ENCODE results near the gene CD81.

DNA sequence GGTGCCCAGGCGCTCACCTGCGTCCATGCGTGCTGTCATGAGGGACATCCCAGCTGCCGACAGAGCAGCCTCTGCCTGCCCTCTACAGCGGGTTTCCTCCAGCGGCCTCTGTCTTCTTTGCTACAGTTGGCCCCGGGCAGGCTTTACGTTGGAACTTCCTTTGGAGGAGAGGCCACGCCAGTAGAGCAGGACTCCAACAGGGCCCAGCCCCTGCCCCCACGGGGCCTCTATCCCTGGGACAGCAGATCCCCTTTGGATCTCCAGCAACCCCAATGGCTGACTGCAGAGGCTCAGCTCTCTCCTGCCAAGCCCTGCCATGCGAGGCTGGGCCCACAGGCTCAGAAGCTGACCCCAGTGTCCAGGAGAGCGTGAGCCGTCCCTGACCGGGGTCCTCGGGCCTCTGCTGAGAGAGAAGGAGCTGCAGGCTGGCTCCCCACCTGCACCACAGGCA lies 55.1 kb downstream of the CD81 start:
- TF ChIP-seq, protein P1, sequence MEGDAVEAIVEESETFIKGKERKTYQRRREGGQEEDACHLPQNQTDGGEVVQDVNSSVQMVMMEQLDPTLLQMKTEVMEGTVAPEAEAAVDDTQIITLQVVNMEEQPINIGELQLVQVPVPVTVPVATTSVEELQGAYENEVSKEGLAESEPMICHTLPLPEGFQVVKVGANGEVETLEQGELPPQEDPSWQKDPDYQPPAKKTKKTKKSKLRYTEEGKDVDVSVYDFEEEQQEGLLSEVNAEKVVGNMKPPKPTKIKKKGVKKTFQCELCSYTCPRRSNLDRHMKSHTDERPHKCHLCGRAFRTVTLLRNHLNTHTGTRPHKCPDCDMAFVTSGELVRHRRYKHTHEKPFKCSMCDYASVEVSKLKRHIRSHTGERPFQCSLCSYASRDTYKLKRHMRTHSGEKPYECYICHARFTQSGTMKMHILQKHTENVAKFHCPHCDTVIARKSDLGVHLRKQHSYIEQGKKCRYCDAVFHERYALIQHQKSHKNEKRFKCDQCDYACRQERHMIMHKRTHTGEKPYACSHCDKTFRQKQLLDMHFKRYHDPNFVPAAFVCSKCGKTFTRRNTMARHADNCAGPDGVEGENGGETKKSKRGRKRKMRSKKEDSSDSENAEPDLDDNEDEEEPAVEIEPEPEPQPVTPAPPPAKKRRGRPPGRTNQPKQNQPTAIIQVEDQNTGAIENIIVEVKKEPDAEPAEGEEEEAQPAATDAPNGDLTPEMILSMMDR (IDR thresholded peaks at IDR 0.05; ENCODE audit: insufficient read depth, low read length, poor library complexity, severe bottlenecking) = no peak
- no peak for TF ChIP-seq EZH2phosphoT487 (conservative IDR thresholded peaks at IDR 0.05; ENCODE audit: low read length)

All from SU-DHL-6 (cell line).